Osteocyte (in vitro differentiated cells): Measurements from ENCODE around the gene ACSF3. TPM values are rescaled to one million over a fixed set of nuclear protein-coding genes. Genes with fewer than 3 reads are reported as not detected.

ENCODE experiments used
- DNase-seq: peaks from one replicate; pipeline ENCODE4 v3.0.0; 2021; ENCODE audit warnings: mixed read lengths; ENCODE audit not compliant: unreplicated experiment; ENCODE audit errors: extremely low spot score
- H3K27ac Mint-ChIP-seq: one replicate; pipeline ENCODE4 v1.8.0; 2021; ENCODE audit warnings: mild to moderate bottlenecking, mixed read lengths; ENCODE audit not compliant: unreplicated experiment
- H3K27me3 Mint-ChIP-seq: one replicate; pipeline ENCODE4 v1.8.0; 2021; ENCODE audit warnings: mixed read lengths; ENCODE audit not compliant: unreplicated experiment
- H3K36me3 Mint-ChIP-seq: one replicate; pipeline ENCODE4 v1.8.0; 2021; ENCODE audit warnings: mixed read lengths; ENCODE audit not compliant: unreplicated experiment
- H3K4me1 Mint-ChIP-seq: one replicate; pipeline ENCODE4 v1.8.0; 2021; ENCODE audit warnings: mixed read lengths; ENCODE audit not compliant: unreplicated experiment
- H3K4me3 Mint-ChIP-seq: one replicate; pipeline ENCODE4 v1.8.0; 2021; ENCODE audit warnings: mild to moderate bottlenecking, moderate library complexity, mixed read lengths; ENCODE audit not compliant: unreplicated experiment
- H3K9me3 Mint-ChIP-seq: one replicate; pipeline ENCODE4 v1.8.0; 2021; ENCODE audit warnings: mixed read lengths; ENCODE audit not compliant: unreplicated experiment
- total RNA-seq: library from RNA; stranded (reverse); gene quantifications from 2 replicates; pipeline ENCODE4 v1.2.1, GENCODE V29; 2021
- TF ChIP-seq, protein P1 (sequence below): fragments of 200-600 bp; sonication (generic); IDR thresholded peaks from 2 replicates; pipeline ENCODE4 v1.5.0; 2021; ENCODE audit warnings: antibody characterized with exemption, mild to moderate bottlenecking, moderate library complexity

The ACSF3 gene
- total RNA-seq, 1 donor from 2014 or later, result 33.5 TPM

DNA sequence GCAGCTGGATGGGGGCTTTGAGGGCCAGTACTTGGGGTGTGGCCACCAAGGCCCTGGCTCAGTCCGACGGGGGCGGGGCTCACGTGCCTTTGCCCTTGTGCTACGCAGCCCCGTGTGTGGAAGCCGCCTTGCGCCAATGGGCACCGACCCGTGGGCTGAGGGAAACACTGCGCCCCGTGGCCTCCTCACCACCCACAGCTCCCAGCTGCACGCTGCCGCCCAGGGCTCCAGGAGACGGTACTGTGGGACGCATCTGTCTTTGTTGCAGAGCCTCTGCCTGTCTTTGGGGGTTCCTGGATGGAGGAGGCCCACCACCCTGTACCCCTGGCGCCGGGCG is 85.5 kb downstream of the ACSF3 start:
- no peak for DNase-seq
- TF ChIP-seq, protein P1, sequence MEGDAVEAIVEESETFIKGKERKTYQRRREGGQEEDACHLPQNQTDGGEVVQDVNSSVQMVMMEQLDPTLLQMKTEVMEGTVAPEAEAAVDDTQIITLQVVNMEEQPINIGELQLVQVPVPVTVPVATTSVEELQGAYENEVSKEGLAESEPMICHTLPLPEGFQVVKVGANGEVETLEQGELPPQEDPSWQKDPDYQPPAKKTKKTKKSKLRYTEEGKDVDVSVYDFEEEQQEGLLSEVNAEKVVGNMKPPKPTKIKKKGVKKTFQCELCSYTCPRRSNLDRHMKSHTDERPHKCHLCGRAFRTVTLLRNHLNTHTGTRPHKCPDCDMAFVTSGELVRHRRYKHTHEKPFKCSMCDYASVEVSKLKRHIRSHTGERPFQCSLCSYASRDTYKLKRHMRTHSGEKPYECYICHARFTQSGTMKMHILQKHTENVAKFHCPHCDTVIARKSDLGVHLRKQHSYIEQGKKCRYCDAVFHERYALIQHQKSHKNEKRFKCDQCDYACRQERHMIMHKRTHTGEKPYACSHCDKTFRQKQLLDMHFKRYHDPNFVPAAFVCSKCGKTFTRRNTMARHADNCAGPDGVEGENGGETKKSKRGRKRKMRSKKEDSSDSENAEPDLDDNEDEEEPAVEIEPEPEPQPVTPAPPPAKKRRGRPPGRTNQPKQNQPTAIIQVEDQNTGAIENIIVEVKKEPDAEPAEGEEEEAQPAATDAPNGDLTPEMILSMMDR, result no peak
- Mint-ChIP-seq H3K27ac (no peak overlapping the region), H3K4me1 (peaks cover 5% of the 10 kb centered on the region), H3K9me3 (no peaks in the 10 kb centered on the region), H3K36me3 (no peaks in the 10 kb centered on the region), H3K4me3 (no peak overlapping the region), H3K27me3 (no peaks in the 10 kb centered on the region)

DNA sequence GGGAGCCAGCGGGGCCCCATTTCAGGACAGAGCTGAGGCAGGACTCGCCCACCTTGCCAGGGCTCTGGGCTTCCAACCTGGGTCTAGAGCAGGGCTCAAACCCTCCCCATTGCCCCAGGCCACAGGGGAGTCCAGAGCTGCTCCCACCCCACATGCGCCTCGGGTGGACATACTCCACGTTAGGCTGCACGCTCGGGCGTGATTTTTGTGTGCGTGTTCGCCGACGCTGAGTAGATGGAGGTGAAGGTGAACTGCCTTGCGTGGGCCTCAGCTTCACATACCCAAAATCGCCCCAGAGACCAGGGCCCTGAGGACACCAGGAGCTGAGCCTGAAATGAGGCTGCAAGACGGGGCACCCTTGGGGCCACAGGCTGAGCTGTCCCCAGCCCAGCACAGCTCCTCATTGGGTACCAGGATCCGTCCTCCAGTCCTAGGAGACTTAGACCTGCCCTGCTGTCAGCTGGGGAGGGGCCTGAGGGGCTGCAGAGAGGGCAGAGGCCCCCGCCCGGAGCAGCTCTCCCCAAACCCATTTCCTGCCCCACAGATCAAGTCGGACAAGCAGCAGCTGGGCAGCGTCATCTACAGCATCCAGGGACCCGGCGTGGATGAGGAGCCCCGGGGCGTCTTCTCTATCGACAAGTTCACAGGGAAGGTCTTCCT is 86.1 kb downstream of the ACSF3 start:
- no peak overlapping the region for H3K4me3 Mint-ChIP-seq

DNA sequence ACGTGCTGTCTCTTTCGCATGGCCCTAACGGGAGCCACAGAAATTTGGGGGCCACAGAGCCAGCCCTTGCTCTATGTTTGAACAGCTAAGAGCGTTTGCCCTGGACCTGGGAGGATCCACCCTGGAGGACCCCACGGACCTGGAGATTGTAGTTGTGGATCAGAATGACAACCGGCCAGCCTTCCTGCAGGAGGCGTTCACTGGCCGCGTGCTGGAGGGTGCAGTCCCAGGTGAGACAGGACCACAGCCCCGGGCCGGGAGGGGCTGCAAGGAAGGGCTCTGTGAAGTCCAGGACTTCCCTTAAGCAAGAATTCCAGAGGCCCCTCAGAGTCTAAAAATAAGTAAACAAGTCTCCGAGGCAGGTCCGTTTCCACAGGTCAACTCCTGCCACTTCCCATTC is 89.8 kb downstream of the ACSF3 start:
- no peak overlapping the region for H3K27ac Mint-ChIP-seq
- no peaks in the 10 kb centered on the region for H3K27me3 Mint-ChIP-seq
- no peak for DNase-seq
- H3K9me3 Mint-ChIP-seq, result no peaks in the 10 kb centered on the region
- no peaks in the 10 kb centered on the region for H3K4me1 Mint-ChIP-seq
- H3K36me3 Mint-ChIP-seq, result no peaks in the 10 kb centered on the region
- H3K4me3 Mint-ChIP-seq, result no peak overlapping the region
- TF ChIP-seq, protein P1, result no peak

More for the DNA sequence above, 86.1 kb downstream of the ACSF3 start:
- Mint-ChIP-seq H3K27ac (no peak overlapping the region), H3K36me3 (no peaks in the 10 kb centered on the region), H3K4me1 (peaks cover 2% of the 10 kb centered on the region), H3K27me3 (no peaks in the 10 kb centered on the region), H3K9me3 (no peaks in the 10 kb centered on the region)
- TF ChIP-seq, protein P1, result no peak
- no peak for DNase-seq

DNA sequence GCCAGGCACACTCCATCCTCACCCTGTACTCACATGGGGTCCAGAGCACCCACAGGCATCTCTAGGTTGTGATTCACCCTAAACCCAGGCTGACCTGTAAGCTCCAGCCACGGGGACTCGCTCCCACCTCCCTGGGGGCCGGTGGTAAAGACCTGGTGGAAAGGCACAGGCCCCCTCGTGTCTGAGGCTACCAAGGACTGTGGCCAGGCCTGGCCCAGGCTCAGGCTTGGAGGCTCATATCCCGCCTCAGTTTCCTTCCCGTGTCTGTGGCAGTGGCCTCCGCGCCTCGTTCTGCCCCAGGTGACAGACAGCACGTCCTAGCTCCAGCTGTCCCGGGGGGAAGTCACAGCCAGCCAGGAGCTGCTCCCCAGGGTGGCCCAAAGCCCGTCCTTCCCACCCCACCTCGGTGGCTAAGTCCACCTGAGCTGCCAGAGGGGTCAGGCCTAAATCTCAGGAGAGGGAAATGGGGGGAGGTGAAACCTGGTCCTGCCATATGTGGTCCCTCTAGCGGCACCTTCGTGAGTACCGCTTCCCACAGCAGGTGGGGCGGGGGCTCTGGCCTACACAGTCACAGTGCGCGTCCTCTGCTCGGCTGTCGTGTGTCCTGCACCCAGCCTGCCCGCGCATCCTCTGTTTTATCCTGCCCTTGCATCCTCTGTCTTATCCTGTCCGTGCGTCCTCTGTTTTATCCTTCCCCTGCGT is 90.5 kb downstream of the ACSF3 start:
- no peaks in the 10 kb centered on the region for H3K9me3 Mint-ChIP-seq
- DNase-seq, result no peak
- H3K4me1 Mint-ChIP-seq, result no peaks in the 10 kb centered on the region
- no peak overlapping the region for H3K4me3 Mint-ChIP-seq
- no peak overlapping the region for H3K27ac Mint-ChIP-seq
- no peaks in the 10 kb centered on the region for H3K27me3 Mint-ChIP-seq
- no peaks in the 10 kb centered on the region for H3K36me3 Mint-ChIP-seq
- TF ChIP-seq, protein P1, result no peak

DNA sequence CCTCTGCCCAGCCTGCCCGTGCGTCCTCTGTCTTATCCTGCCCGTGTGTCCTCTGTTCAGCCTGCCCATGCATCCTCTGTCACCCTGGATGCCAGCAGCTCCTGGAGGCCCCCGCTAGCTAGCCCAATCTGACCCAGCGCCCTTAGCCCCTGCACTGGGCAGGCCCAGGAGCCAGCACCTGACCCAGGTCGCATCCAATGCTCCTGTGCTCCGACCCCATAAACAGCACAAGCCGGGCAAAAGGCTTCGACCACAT is 91.0 kb downstream of the ACSF3 start:
- Mint-ChIP-seq H3K4me3 (no peak overlapping the region), H3K36me3 (no peaks in the 10 kb centered on the region), H3K4me1 (no peaks in the 10 kb centered on the region), H3K27me3 (no peaks in the 10 kb centered on the region), H3K9me3 (no peaks in the 10 kb centered on the region), H3K27ac (no peak overlapping the region)
- DNase-seq, result no peak
- TF ChIP-seq, protein P1, result no peak
